BE2C (cell line): ENCODE data around the gene NPFFR2.

Experiments
- DNase-seq: peaks from one replicate; pipeline ENCODE4 v3.0.0-alpha.2; 2020
- H3K27me3 ChIP-seq: fragments of 250-450 bp; sonication (Bioruptor Pico); 2 replicates; pipeline ENCODE4 v1.5.1; 2020; ENCODE audit warnings: mild to moderate bottlenecking
- H3K36me3 ChIP-seq: fragments of 250-450 bp; sonication (Bioruptor Pico); 2 replicates; pipeline ENCODE4 v1.5.1; 2020; ENCODE audit warnings: mild to moderate bottlenecking
- H3K4me1 ChIP-seq: fragments of 250-450 bp; sonication (Bioruptor Pico); 2 replicates; pipeline ENCODE4 v1.5.1; 2020
- H3K4me3 ChIP-seq: 2 replicates; pipeline ENCODE4 v1.5.1; 2011; ENCODE audit warnings: low read depth, low read length
- H3K9me3 ChIP-seq: fragments of 250-450 bp; sonication (Bioruptor Pico); 2 replicates; pipeline ENCODE4 v1.5.1; 2020
- CTCF ChIP-seq: IDR thresholded peaks from 2 replicates; pipeline ENCODE4 v1.5.1; 2012; ENCODE audit warnings: mild to moderate bottlenecking, low read depth, low read length

The NPFFR2 gene

DNA sequence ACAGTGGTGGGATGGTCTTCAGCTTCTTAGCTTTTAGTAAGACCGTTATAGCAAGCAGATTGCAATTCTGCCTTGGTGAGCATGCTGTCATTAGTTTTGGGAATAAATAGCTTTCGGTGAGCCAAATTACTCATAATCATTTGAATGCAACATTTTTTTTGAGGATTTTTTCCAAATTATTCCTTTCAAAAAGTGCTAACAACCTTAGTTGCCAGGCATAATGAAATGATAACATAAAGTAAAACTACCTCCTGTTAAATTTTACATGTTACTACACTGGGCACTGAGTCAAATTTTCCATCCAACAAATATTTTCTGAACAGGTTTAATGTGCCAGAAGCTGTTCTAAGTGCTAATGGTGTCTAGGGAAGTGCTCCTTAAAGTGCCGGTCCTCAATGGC lies 15.8 kb upstream of the NPFFR2 start:
- TF ChIP-seq CTCF, result no peak
- no peaks in the 10 kb centered on the region for H3K4me1 ChIP-seq
- H3K4me3 ChIP-seq, result no peak overlapping the region
- H3K36me3 ChIP-seq, result no peaks in the 10 kb centered on the region
- no peak for DNase-seq
- no peaks in the 10 kb centered on the region for H3K9me3 ChIP-seq
- H3K27me3 ChIP-seq, result no peaks in the 10 kb centered on the region

DNA sequence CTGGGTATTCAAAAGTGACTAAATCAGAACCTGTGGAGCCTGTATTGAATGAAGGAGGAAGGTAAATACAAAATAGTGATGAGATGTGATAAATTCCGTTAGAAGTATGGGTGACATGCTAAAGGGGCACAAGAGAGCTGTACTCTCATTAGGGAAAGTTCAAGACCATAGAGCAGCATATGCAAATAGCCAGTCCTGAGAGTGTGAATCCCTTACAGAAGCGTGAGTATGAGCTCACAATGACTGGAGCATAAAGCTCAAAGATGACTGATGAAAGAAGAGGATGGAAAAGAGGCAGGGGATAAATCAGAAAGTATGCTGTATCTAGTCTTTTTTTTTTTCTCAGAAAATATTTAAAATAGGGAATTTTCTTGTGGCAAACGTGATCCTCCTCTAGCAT lies 12.1 kb upstream of the NPFFR2 start:
- no peaks in the 10 kb centered on the region for H3K4me1 ChIP-seq
- no peak for TF ChIP-seq CTCF

GRCh38 chr4:72022553-72022952 lies 9.2 kb upstream of the NPFFR2 start:
- H3K4me3 ChIP-seq, result no peak overlapping the region
- no peaks in the 10 kb centered on the region for H3K4me1 ChIP-seq
- no peak for DNase-seq
- no peak for TF ChIP-seq CTCF
- H3K36me3 ChIP-seq, result no peaks in the 10 kb centered on the region
- H3K9me3 ChIP-seq, result no peaks in the 10 kb centered on the region
- no peaks in the 10 kb centered on the region for H3K27me3 ChIP-seq

More for the DNA sequence above, 12.1 kb upstream of the NPFFR2 start:
- Histone ChIP-seq H3K27me3 (no peaks in the 10 kb centered on the region), H3K9me3 (no peaks in the 10 kb centered on the region), H3K36me3 (no peaks in the 10 kb centered on the region), H3K4me3 (no peak overlapping the region)
- DNase-seq, result no peak

DNA sequence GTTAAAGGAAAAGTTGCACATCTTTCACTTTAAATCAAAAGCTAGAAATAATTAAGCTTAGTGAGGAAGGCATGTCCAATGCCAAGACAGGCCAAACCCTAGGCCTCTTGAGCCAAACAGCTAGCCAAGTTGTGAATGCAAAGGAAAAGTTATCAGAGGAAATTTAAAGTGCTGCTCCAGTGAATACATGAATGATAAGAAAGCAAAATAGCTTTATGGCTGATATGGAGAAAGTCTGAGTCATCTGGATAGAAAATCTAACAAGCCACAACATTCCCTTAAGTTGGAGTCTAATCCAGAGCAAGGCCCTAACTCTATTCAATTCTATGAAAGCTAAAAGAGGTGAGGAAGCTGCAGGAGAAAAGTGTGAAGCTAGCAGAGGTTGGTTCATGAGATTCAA lies 23.8 kb downstream of the NPFFR2 start:
- DNase-seq, result no peak
- no peak for TF ChIP-seq CTCF
- Histone ChIP-seq H3K4me3 (no peak overlapping the region), H3K4me1 (no peaks in the 10 kb centered on the region), H3K9me3 (no peaks in the 10 kb centered on the region), H3K36me3 (no peaks in the 10 kb centered on the region), H3K27me3 (no peaks in the 10 kb centered on the region)

GRCh38 chr4:72063726-72064125 lies 31.9 kb downstream of the NPFFR2 start:
- Histone ChIP-seq H3K27me3 (no peaks in the 10 kb centered on the region), H3K4me3 (no peak overlapping the region), H3K9me3 (no peaks in the 10 kb centered on the region), H3K36me3 (no peaks in the 10 kb centered on the region), H3K4me1 (no peaks in the 10 kb centered on the region)
- DNase-seq, result no peak
- TF ChIP-seq CTCF, result no peak

GRCh38 chr4:72067051-72067450 lies 35.3 kb downstream of the NPFFR2 start:
- TF ChIP-seq CTCF, result no peak
- Histone ChIP-seq H3K9me3 (no peaks in the 10 kb centered on the region), H3K4me3 (no peak overlapping the region), H3K36me3 (no peaks in the 10 kb centered on the region), H3K4me1 (no peaks in the 10 kb centered on the region), H3K27me3 (no peaks in the 10 kb centered on the region)
- DNase-seq, result no peak
